Stomach (tissue), 9 donors: Measurements from ENCODE around the gene TTC28. TPM values are rescaled to one million over a fixed set of nuclear protein-coding genes. Genes with fewer than 3 reads are reported as not detected.

Source experiments
- DNase-seq, 2 donors: peaks; one replicate each; pipeline versions ENCODE4 v3.0.0 to v3.0.0-alpha.2; 2013 to 2019
- H3K27ac ChIP-seq, 5 donors: fragments of 200-600 bp in 4 of 5; sonication (generic) in 4 of 5; one replicate each; pipeline ENCODE4 v1.5.1; 2013 to 2019; ENCODE audit warnings: mild to moderate bottlenecking in 1 of 5, moderate library complexity in 1 of 5
- H3K27me3 ChIP-seq, 3 donors: fragments of 200-600 bp; sonication (generic); one replicate each; pipeline ENCODE4 v1.5.1; 2017 to 2019; ENCODE audit warnings: mixed run types in 1 of 3
- H3K36me3 ChIP-seq, 4 donors: fragments of 200-600 bp; sonication (generic); 1 replicate in 3 of 4; 2 replicates in 1 of 4; pipeline ENCODE4 v1.5.1; 2016 to 2019
- H3K4me1 ChIP-seq, 4 donors: fragments of 200-600 bp; sonication (generic); one replicate each; pipeline ENCODE4 v1.5.1; 2016 to 2019
- H3K4me3 ChIP-seq, 4 donors: fragments of 200-600 bp; sonication (generic) in 3 of 4; one replicate each; pipeline ENCODE4 v1.5.1; 2016 to 2019; ENCODE audit warnings: mild to moderate bottlenecking in 1 of 4
- H3K9me3 ChIP-seq, 4 donors: fragments of 200-600 bp; sonication (generic); one replicate each; pipeline ENCODE4 v1.5.1; 2016 to 2019
- CTCF ChIP-seq, 7 experiments: fragments of 450-650 bp in 4 of 7; fragments of 200-600 bp in 3 of 7; sonication (generic) in 3 of 7; IDR thresholded peaks; one replicate each; pipeline ENCODE4 v1.5.1; 2016 to 2019; ENCODE audit warnings: antibody characterized with exemption in 7 of 7, control low read depth in 2 of 7, mild to moderate bottlenecking in 1 of 7
- EP300 ChIP-seq: sonication (generic); formaldehyde crosslinking; IDR thresholded peaks from one replicate; pipeline ENCODE4 v1.6.1; 2017; ENCODE audit warnings: antibody characterized with exemption
- POLR2A ChIP-seq, 4 donors: fragments of 450-650 bp; IDR thresholded peaks; one replicate each; pipeline ENCODE4 v1.6.1; 2016; ENCODE audit warnings: antibody characterized with exemption in 4 of 4, control low read depth in 2 of 4, mild to moderate bottlenecking in 1 of 4, moderate library complexity in 1 of 4
- POLR2AphosphoS5 ChIP-seq, 3 donors: sonication (generic); formaldehyde crosslinking; IDR thresholded peaks; one replicate each; pipeline ENCODE4 v1.6.1; 2016; ENCODE audit warnings: antibody characterized with exemption in 3 of 3
- WGBS, 5 donors: extraction: QIAGEN DNeasy Blood & Tissue Kit in 3 of 5; methylation state at CpG; one replicate each; pipeline versions ENCODE4 v1.1.5 to v1.1.7; 2013 to 2018; 5-methylcytosine and 5-hydroxymethylcytosine counted together
- intact Hi-C: fragments of 100-400 bp; cut with DNase I; formaldehyde crosslinking; loops from one replicate; pipeline ENCODE4 v1.15.1; 2023; ENCODE audit warnings: low total_unique reads
- polyA plus RNA-seq, 3 donors: library from polyadenylated mRNA; stranded (reverse); fragments of 200-250 nt; gene quantifications; one replicate each; pipeline ENCODE4 v1.2.3, GENCODE V29; 2013
- total RNA-seq, 5 donors: library from RNA; depleted of rRNA; stranded (reverse); fragments of >200 nt; gene quantifications; one replicate each; pipeline versions ENCODE4 v1.1.0 to v1.2.3, GENCODE V29; 2014 to 2016
- donor health status: healthy with polysubstance abuse.
- donor health status: Bipolar disorder and iron deficiency.
- donor health status: healthy.

TTC28 gene
- total and polyA plus RNA-seq, 8 donors: 1.7 to 53.4 (median 24.6) TPM

- Histone ChIP-seq H3K4me1 (no peaks in the 10 kb centered on the region), H3K27me3 (no peaks in the 10 kb centered on the region), H3K36me3 (no peaks in the 10 kb centered on the region), H3K27ac (no peak overlapping the region), H3K4me3 (no peak overlapping the region), H3K9me3 (no peaks in the 10 kb centered on the region)
- 80 to 85% (median 83%) methylated on average over 2 of the region's 2 CpGs for WGBS, 5 donors
- intact Hi-C loops: no loop called here
- no peak for TF ChIP-seq POLR2A (IDR thresholded peaks at IDR 0.05)
- no peak for TF ChIP-seq EP300
- no peak for TF ChIP-seq CTCF (IDR thresholded peaks at IDR 0.05)
- TF ChIP-seq POLR2AphosphoS5 (IDR thresholded peaks at IDR 0.05): no peak
- DNase-seq: no peak
These were observed 419.8 kb downstream of the TTC28 start for GRCh38 chr22:28259774-28260312.

- no peaks in the 10 kb centered on the region for H3K27me3 ChIP-seq
- peaks cover 0 to 40% (median 9%) of the 10 kb centered on the region in 4 donors for H3K4me1 ChIP-seq
- intact Hi-C loops: no loop called here
- no peak overlapping the region for H3K4me3 ChIP-seq
- H3K9me3 ChIP-seq: no peaks in the 10 kb centered on the region
- no peak for TF ChIP-seq POLR2AphosphoS5 (IDR thresholded peaks at IDR 0.05)
- TF ChIP-seq EP300: no peak
- TF ChIP-seq POLR2A (IDR thresholded peaks at IDR 0.05): no peak
- TF ChIP-seq CTCF (IDR thresholded peaks at IDR 0.05): no peak
- H3K27ac ChIP-seq: no peak overlapping the region
- DNase-seq: no peak
- WGBS, 5 donors: 82 to 100% (median 88%) methylated on average over 1 of the region's 1 CpG
- no peaks in the 10 kb centered on the region for H3K36me3 ChIP-seq
These were observed 425.2 kb downstream of the TTC28 start for GRCh38 chr22:28254396-28254795.

- no peak overlapping the region for H3K4me3 ChIP-seq
- no peaks in the 10 kb centered on the region for H3K36me3 ChIP-seq
- H3K27ac ChIP-seq: no peak overlapping the region
- TF ChIP-seq POLR2AphosphoS5 (IDR thresholded peaks at IDR 0.05) (no peak), CTCF (IDR thresholded peaks at IDR 0.05) (no peak), EP300 (no peak), POLR2A (IDR thresholded peaks at IDR 0.05) (no peak)
- intact Hi-C loops: no loop called here
- peaks cover 5 to 56% (median 19%) of the 10 kb centered on the region in 4 donors for H3K4me1 ChIP-seq
- DNase-seq: no peak
- H3K27me3 ChIP-seq: no peaks in the 10 kb centered on the region
- no peaks in the 10 kb centered on the region for H3K9me3 ChIP-seq
- 56 to 90% (median 79%) methylated on average over 2 of the region's 2 CpGs for WGBS, 5 donors
These were observed 427.1 kb downstream of the TTC28 start for GRCh38 chr22:28252539-28252938.

- TF ChIP-seq POLR2AphosphoS5 (IDR thresholded peaks at IDR 0.05) (no peak), POLR2A (IDR thresholded peaks at IDR 0.05) (no peak), CTCF (IDR thresholded peaks at IDR 0.05) (no peak), EP300 (no peak)
- no peak overlapping the region for H3K4me3 ChIP-seq
- no peaks in the 10 kb centered on the region for H3K27me3 ChIP-seq
- no peak overlapping the region for H3K27ac ChIP-seq
- H3K4me1 ChIP-seq: peaks cover 10 to 73% (median 31%) of the 10 kb centered on the region in 4 donors
- H3K9me3 ChIP-seq: no peaks in the 10 kb centered on the region
- intact Hi-C loops: no loop called here
- no peak for DNase-seq
- H3K36me3 ChIP-seq: no peaks in the 10 kb centered on the region
- WGBS, 5 donors: 74 to 98% (median 96%) methylated on average over 2 of the region's 2 CpGs
These were observed 429.5 kb downstream of the TTC28 start for GRCh38 chr22:28250036-28250695.
